Heart left ventricle (tissue), 13 donors: ENCODE results near the gene IL17RA.

ENCODE experiments used
- CTCF ChIP-seq, 12 donors: fragments of 200-600 bp; sonication (generic) in 4 of 12; IDR thresholded peaks; one replicate each; pipeline versions ENCODE4 v1.5.0 to v1.8.0; 2018 to 2022; ENCODE audit warnings: antibody characterized with exemption in 12 of 12, mild to moderate bottlenecking in 5 of 12
- POLR2A ChIP-seq, 2 donors: fragments of 450-650 bp; IDR thresholded peaks; one replicate each; pipeline ENCODE4 v1.6.1; 2017; ENCODE audit warnings: antibody characterized with exemption in 2 of 2, mild to moderate bottlenecking in 2 of 2, moderate library complexity in 2 of 2
- donor health status: ischemic (EF 13 %, LVEDD 7.1; RV severe dilation, severe dysfunction).
- donor health status: DM: no; HTN: yes; CAD: no.
- donor health status: DM: no; HTN: no; CAD: no.
- donor health status: ischemic (EF 25% LVEDD 6.9; RV normal size, moderate dysfunction).
- donor health status: ischemic (EF 25% LVEDD 5.7; RV mildly dilated, moderate dysfunction).
- donor health status: ischemic (EF 35%, LVEDD 5.7; RV mildly dilated, moderate dysfunction).
- donor health status: nonischemic (EF 11% LVEDD 7.7; RV severe dilation, severe dysfunction).
- donor health status: DM: yes; HTN: yes; CAD: no.
- donor health status: PGD.
- donor health status: ischemic (EF 29% LVEDD 5.4; RV normal size, mild dysfunction).
- donor health status: nonischemic (EF 23%, LVEDD 6.1; RV moderate dilation, normal function).

GRCh38 chr22:17106785-17107546, 22.2 kb downstream of the IL17RA start:
- no peak for TF ChIP-seq POLR2A (IDR thresholded peaks at IDR 0.05)
- TF ChIP-seq CTCF (IDR thresholded peaks at IDR 0.05), result no peak
